ENCODE measurements around the gene HS6ST3.

The HS6ST3 gene

DNA sequence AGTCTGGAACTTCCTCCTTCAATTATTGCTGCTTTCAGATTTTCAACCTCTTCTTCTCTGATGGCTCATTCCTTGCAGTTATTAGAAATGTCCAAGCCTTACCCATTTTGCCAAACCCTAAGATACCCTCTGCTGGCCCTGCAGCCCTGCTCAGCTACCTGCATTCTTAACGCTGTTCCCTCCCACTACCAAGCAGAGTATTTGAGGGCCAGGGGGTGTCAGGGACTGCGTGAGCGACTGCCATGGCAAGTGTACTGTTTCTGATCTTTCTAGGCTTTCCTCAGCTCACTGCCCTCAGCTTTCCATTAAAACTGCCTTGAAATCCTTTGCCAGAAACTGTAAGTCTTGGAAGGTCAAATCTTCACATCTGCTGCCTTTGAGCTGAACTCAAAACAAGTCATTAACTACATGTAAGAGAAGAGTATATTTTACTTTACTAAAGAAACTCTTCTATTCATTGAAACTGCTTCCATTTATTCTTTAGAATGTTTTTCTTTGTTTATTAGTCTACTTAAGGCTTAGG lies 41.0 kb downstream of the HS6ST3 start:
- Histone ChIP-seq H3K4me1 (ENCODE audit: control insufficient read depth in 2 of 2, insufficient read depth in 2 of 2, low read length in 2 of 2) (no peaks in the 10 kb centered on the region), H3K4me3 (ENCODE audit: low read length in 2 of 2) (no peak overlapping the region)

GRCh38 chr13:96141032-96141431 lies 51.1 kb downstream of the HS6ST3 start:
- H3K4me3 ChIP-seq (ENCODE audit: low read length in 2 of 2): no peak overlapping the region
- no peaks in the 10 kb centered on the region for H3K27me3 ChIP-seq (ENCODE audit: control insufficient read depth in 2 of 2, insufficient read depth in 2 of 2, low read length in 2 of 2)
- no peak overlapping the region for H3K9ac ChIP-seq (ENCODE audit: low read depth in 1 of 2, low read length in 2 of 2)
- H3K4me1 ChIP-seq (ENCODE audit: control insufficient read depth in 2 of 2, insufficient read depth in 2 of 2, low read length in 2 of 2): no peaks in the 10 kb centered on the region
- no peak overlapping the region for H3K27ac ChIP-seq (ENCODE audit: low read depth in 2 of 2, low read length in 2 of 2)
- no peaks in the 10 kb centered on the region for H3K36me3 ChIP-seq (ENCODE audit: control insufficient read depth in 2 of 2, insufficient read depth in 2 of 2, low read length in 2 of 2)
- H3K9me3 ChIP-seq (ENCODE audit: control insufficient read depth in 2 of 2, low read length in 2 of 2): no peaks in the 10 kb centered on the region

More for the DNA sequence above, 41.0 kb downstream of the HS6ST3 start:
- H3K9ac ChIP-seq (ENCODE audit: low read depth in 1 of 2, low read length in 2 of 2): no peak overlapping the region
- no peaks in the 10 kb centered on the region for H3K36me3 ChIP-seq (ENCODE audit: control insufficient read depth in 2 of 2, insufficient read depth in 2 of 2, low read length in 2 of 2)
- no peaks in the 10 kb centered on the region for H3K9me3 ChIP-seq (ENCODE audit: control insufficient read depth in 2 of 2, low read length in 2 of 2)
- H3K27me3 ChIP-seq (ENCODE audit: control insufficient read depth in 2 of 2, insufficient read depth in 2 of 2, low read length in 2 of 2): no peaks in the 10 kb centered on the region
- no peak overlapping the region for H3K27ac ChIP-seq (ENCODE audit: low read depth in 2 of 2, low read length in 2 of 2)

DNA sequence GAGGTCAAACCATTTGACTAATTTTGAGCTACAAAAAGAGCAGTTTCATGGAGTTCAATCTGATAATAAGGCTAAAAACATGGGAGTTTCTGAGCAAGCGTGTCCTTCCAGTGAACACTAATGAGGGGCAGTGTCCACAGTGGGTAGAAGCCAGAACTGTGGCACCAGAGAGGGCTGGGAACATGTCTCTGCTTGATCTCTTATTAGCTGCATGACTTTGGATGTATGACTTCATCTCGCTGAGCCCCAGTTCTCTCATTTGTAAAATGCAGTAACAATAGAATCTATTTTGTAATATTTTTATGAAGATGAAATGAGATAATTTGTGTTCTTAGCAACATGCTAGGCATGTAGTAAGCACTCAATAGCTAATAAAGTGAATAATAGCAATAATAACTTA lies 69.8 kb downstream of the HS6ST3 start:
- Histone ChIP-seq H3K9me3 (ENCODE audit: control insufficient read depth in 2 of 2, low read length in 2 of 2) (no peaks in the 10 kb centered on the region), H3K9ac (ENCODE audit: low read depth in 1 of 2, low read length in 2 of 2) (no peak overlapping the region), H3K27me3 (ENCODE audit: control insufficient read depth in 2 of 2, insufficient read depth in 2 of 2, low read length in 2 of 2) (no peaks in the 10 kb centered on the region), H3K27ac (ENCODE audit: low read depth in 2 of 2, low read length in 2 of 2) (no peak overlapping the region), H3K36me3 (ENCODE audit: control insufficient read depth in 2 of 2, insufficient read depth in 2 of 2, low read length in 2 of 2) (no peaks in the 10 kb centered on the region), H3K4me3 (ENCODE audit: low read length in 2 of 2) (no peak overlapping the region), H3K4me1 (ENCODE audit: control insufficient read depth in 2 of 2, insufficient read depth in 2 of 2, low read length in 2 of 2) (no peaks in the 10 kb centered on the region)

DNA sequence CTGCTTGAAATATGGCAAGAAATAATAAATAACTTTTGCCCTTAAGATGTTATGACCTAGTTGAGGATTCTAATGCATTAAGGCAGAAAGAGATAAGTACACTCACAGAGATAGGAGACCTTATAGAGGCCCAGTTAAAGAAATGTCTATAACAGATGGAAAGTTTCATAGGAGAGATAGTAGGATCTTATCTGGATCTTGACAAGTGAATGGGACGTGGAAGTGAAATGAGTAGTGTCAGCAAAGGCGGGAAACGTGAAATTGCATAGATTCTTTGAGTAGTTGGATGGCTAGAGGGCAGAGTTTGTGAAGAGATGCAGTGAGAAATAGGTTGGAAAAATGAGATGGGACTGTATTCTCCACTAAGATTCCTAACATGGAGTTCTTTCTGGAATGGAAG lies 71.2 kb downstream of the HS6ST3 start:
- H3K27me3 ChIP-seq (ENCODE audit: control insufficient read depth in 2 of 2, insufficient read depth in 2 of 2, low read length in 2 of 2): no peaks in the 10 kb centered on the region
- no peak overlapping the region for H3K9ac ChIP-seq (ENCODE audit: low read depth in 1 of 2, low read length in 2 of 2)
- no peaks in the 10 kb centered on the region for H3K36me3 ChIP-seq (ENCODE audit: control insufficient read depth in 2 of 2, insufficient read depth in 2 of 2, low read length in 2 of 2)
- H3K4me3 ChIP-seq (ENCODE audit: low read length in 2 of 2): no peak overlapping the region
- no peak overlapping the region for H3K27ac ChIP-seq (ENCODE audit: low read depth in 2 of 2, low read length in 2 of 2)
- no peaks in the 10 kb centered on the region for H3K4me1 ChIP-seq (ENCODE audit: control insufficient read depth in 2 of 2, insufficient read depth in 2 of 2, low read length in 2 of 2)
- H3K9me3 ChIP-seq (ENCODE audit: control insufficient read depth in 2 of 2, low read length in 2 of 2): no peaks in the 10 kb centered on the region

DNA sequence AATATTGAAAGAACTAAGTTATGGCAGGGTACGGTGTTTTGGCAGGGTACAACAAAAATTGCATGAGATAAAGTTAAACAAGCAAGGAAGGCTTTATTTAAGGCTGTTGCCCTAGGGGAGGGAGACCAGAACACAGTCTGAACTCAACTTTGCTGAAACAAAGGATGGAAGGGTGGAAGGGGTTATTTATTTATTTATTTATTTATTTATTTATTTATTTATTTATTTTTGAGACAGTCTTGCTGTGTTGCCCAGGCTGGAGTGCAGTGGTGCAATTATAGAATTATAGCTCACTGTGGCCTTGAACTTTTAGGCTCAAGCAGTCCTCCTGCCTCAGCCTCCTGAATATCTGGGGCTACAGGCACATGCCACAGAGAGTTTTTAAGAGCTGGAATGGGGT lies 75.9 kb downstream of the HS6ST3 start:
- H3K27me3 ChIP-seq (ENCODE audit: control insufficient read depth in 2 of 2, insufficient read depth in 2 of 2, low read length in 2 of 2): no peaks in the 10 kb centered on the region
- no peaks in the 10 kb centered on the region for H3K4me1 ChIP-seq (ENCODE audit: control insufficient read depth in 2 of 2, insufficient read depth in 2 of 2, low read length in 2 of 2)
- H3K4me3 ChIP-seq (ENCODE audit: low read length in 2 of 2): no peak overlapping the region
- no peaks in the 10 kb centered on the region for H3K9me3 ChIP-seq (ENCODE audit: control insufficient read depth in 2 of 2, low read length in 2 of 2)
- no peaks in the 10 kb centered on the region for H3K36me3 ChIP-seq (ENCODE audit: control insufficient read depth in 2 of 2, insufficient read depth in 2 of 2, low read length in 2 of 2)
- H3K9ac ChIP-seq (ENCODE audit: low read depth in 1 of 2, low read length in 2 of 2): no peak overlapping the region
- no peak overlapping the region for H3K27ac ChIP-seq (ENCODE audit: low read depth in 2 of 2, low read length in 2 of 2)

DNA sequence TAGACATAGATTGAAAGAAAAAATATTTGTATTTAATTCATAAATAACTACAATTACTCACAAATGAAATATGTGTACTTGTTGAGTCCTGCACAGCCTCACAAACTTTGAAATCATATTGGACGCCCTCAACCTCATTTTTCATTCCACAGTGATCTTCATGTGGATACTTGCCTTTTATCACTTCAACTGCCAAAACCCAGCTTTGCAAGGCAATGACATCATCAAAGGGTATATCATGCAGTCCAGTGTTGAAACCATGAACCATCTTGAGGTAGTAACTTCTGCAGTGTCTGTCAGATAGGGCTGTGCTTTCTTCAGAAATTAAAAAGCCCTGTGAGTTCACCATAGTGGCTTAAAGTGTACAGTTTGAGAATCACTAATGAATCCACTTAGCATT lies 82.2 kb downstream of the HS6ST3 start:
- no peaks in the 10 kb centered on the region for H3K27me3 ChIP-seq (ENCODE audit: control insufficient read depth in 2 of 2, insufficient read depth in 2 of 2, low read length in 2 of 2)
- no peaks in the 10 kb centered on the region for H3K9me3 ChIP-seq (ENCODE audit: control insufficient read depth in 2 of 2, low read length in 2 of 2)
- no peak overlapping the region for H3K9ac ChIP-seq (ENCODE audit: low read depth in 1 of 2, low read length in 2 of 2)
- no peaks in the 10 kb centered on the region for H3K4me1 ChIP-seq (ENCODE audit: control insufficient read depth in 2 of 2, insufficient read depth in 2 of 2, low read length in 2 of 2)
- no peak overlapping the region for H3K4me3 ChIP-seq (ENCODE audit: low read length in 2 of 2)
- H3K36me3 ChIP-seq (ENCODE audit: control insufficient read depth in 2 of 2, insufficient read depth in 2 of 2, low read length in 2 of 2): no peaks in the 10 kb centered on the region
- no peak overlapping the region for H3K27ac ChIP-seq (ENCODE audit: low read depth in 2 of 2, low read length in 2 of 2)

GRCh38 chr13:96178759-96179158 lies 88.9 kb downstream of the HS6ST3 start:
- Histone ChIP-seq H3K36me3 (ENCODE audit: control insufficient read depth in 2 of 2, insufficient read depth in 2 of 2, low read length in 2 of 2) (no peaks in the 10 kb centered on the region), H3K9ac (ENCODE audit: low read depth in 1 of 2, low read length in 2 of 2) (no peak overlapping the region), H3K27ac (ENCODE audit: low read depth in 2 of 2, low read length in 2 of 2) (no peak overlapping the region), H3K4me1 (ENCODE audit: control insufficient read depth in 2 of 2, insufficient read depth in 2 of 2, low read length in 2 of 2) (no peaks in the 10 kb centered on the region), H3K4me3 (ENCODE audit: low read length in 2 of 2) (no peak overlapping the region), H3K27me3 (ENCODE audit: control insufficient read depth in 2 of 2, insufficient read depth in 2 of 2, low read length in 2 of 2) (no peaks in the 10 kb centered on the region), H3K9me3 (ENCODE audit: control insufficient read depth in 2 of 2, low read length in 2 of 2) (no peaks in the 10 kb centered on the region)

DNA sequence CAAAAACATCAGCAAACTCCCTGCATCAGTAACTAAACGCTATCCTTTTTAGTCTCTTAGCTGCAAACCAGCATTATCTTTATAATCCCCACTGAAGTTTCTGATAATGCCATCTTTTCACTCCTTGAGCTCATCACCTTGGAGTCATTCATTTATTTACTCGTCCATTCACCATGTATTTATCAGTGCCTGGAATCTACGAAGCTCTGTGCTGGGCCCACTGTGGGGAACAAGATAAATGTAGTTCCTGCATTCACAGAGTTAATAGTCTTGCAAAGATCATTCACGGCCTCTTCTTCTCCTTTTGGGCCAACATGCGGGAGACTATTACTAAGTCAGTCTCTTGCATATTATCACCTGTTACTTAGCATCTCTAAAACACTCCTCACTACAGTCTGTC lies 89.4 kb downstream of the HS6ST3 start:
- Histone ChIP-seq H3K27ac (ENCODE audit: low read depth in 2 of 2, low read length in 2 of 2) (no peak overlapping the region), H3K9me3 (ENCODE audit: control insufficient read depth in 2 of 2, low read length in 2 of 2) (no peaks in the 10 kb centered on the region), H3K27me3 (ENCODE audit: control insufficient read depth in 2 of 2, insufficient read depth in 2 of 2, low read length in 2 of 2) (no peaks in the 10 kb centered on the region), H3K9ac (ENCODE audit: low read depth in 1 of 2, low read length in 2 of 2) (no peak overlapping the region), H3K4me3 (ENCODE audit: low read length in 2 of 2) (no peak overlapping the region), H3K4me1 (ENCODE audit: control insufficient read depth in 2 of 2, insufficient read depth in 2 of 2, low read length in 2 of 2) (no peaks in the 10 kb centered on the region), H3K36me3 (ENCODE audit: control insufficient read depth in 2 of 2, insufficient read depth in 2 of 2, low read length in 2 of 2) (no peaks in the 10 kb centered on the region)

- Histone ChIP-seq H3K9me3 (ENCODE audit: control insufficient read depth in 2 of 2, low read length in 2 of 2) (no peaks in the 10 kb centered on the region), H3K27me3 (ENCODE audit: control insufficient read depth in 2 of 2, insufficient read depth in 2 of 2, low read length in 2 of 2) (no peaks in the 10 kb centered on the region), H3K4me1 (ENCODE audit: control insufficient read depth in 2 of 2, insufficient read depth in 2 of 2, low read length in 2 of 2) (no peaks in the 10 kb centered on the region), H3K27ac (ENCODE audit: low read depth in 2 of 2, low read length in 2 of 2) (no peak overlapping the region), H3K36me3 (ENCODE audit: control insufficient read depth in 2 of 2, insufficient read depth in 2 of 2, low read length in 2 of 2) (no peaks in the 10 kb centered on the region), H3K9ac (ENCODE audit: low read depth in 1 of 2, low read length in 2 of 2) (no peak overlapping the region), H3K4me3 (ENCODE audit: low read length in 2 of 2) (no peak overlapping the region)
Observed at GRCh38 chr13:96181911-96182310, 92.0 kb downstream of the HS6ST3 start.

DNA sequence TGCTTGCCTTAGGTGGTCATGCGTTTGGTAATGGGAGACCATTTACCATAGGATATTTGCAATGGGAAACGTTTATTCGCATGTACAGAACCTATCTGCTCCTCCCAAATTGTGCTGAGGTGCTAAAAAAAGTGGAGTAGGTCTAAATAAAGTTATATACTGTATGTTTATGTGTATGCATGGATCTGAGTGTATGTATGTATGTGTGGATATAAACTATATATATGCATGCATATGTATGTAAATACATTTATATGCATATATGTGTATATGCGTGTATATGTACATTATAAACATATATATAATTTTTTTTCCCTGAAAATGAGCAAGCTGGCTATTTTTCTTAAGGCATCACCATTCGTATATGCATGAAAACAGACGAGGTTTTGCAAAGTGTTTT lies 95.9 kb downstream of the HS6ST3 start:
- Histone ChIP-seq H3K27ac (ENCODE audit: low read depth in 2 of 2, low read length in 2 of 2) (no peak overlapping the region), H3K27me3 (ENCODE audit: control insufficient read depth in 2 of 2, insufficient read depth in 2 of 2, low read length in 2 of 2) (no peaks in the 10 kb centered on the region)

DNA sequence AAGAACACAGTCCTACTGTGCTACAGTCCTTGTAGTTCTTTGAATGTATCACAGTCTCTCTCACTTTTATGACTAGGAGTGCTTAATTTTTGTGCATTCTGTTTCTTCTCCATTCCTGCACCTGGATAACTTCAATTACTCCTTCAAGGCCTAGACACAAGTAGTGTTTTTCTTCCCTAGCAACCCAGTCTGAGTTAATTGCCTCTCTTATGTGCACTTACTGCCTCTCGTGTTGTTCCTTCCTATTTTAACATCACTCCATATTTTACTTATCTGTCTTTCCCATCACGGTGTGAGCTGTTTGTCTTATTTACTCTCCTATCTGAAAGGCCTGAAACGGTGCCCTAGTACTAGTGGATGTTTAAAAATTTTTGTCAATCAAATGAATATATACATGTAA lies 101.5 kb downstream of the HS6ST3 start:
- Histone ChIP-seq H3K27me3 (ENCODE audit: control insufficient read depth in 2 of 2, insufficient read depth in 2 of 2, low read length in 2 of 2) (no peaks in the 10 kb centered on the region), H3K9me3 (ENCODE audit: control insufficient read depth in 2 of 2, low read length in 2 of 2) (no peaks in the 10 kb centered on the region), H3K4me3 (ENCODE audit: low read length in 2 of 2) (no peak overlapping the region), H3K4me1 (ENCODE audit: control insufficient read depth in 2 of 2, insufficient read depth in 2 of 2, low read length in 2 of 2) (no peaks in the 10 kb centered on the region), H3K9ac (ENCODE audit: low read depth in 1 of 2, low read length in 2 of 2) (no peak overlapping the region), H3K36me3 (ENCODE audit: control insufficient read depth in 2 of 2, insufficient read depth in 2 of 2, low read length in 2 of 2) (no peaks in the 10 kb centered on the region), H3K27ac (ENCODE audit: low read depth in 2 of 2, low read length in 2 of 2) (no peak overlapping the region)

More for the DNA sequence above, 95.9 kb downstream of the HS6ST3 start:
- no peak overlapping the region for H3K9ac ChIP-seq (ENCODE audit: low read depth in 1 of 2, low read length in 2 of 2)
- no peak overlapping the region for H3K4me3 ChIP-seq (ENCODE audit: low read length in 2 of 2)
- H3K9me3 ChIP-seq (ENCODE audit: control insufficient read depth in 2 of 2, low read length in 2 of 2): no peaks in the 10 kb centered on the region
- no peaks in the 10 kb centered on the region for H3K4me1 ChIP-seq (ENCODE audit: control insufficient read depth in 2 of 2, insufficient read depth in 2 of 2, low read length in 2 of 2)
- H3K36me3 ChIP-seq (ENCODE audit: control insufficient read depth in 2 of 2, insufficient read depth in 2 of 2, low read length in 2 of 2): no peaks in the 10 kb centered on the region
